HUES48 (cell line): ENCODE results near the gene AIG1.

Experiments
- H3K27ac ChIP-seq: one replicate; pipeline ENCODE4 v1.7.0; 2013; ENCODE audit warnings: low read depth, low read length, inconsistent platforms
- H3K27me3 ChIP-seq: 2 replicates; pipeline ENCODE4 v1.6.1; 2013; ENCODE audit warnings: mild to moderate bottlenecking, low read length; ENCODE audit not compliant: control insufficient read depth, insufficient read depth
- H3K36me3 ChIP-seq: 2 replicates; pipeline ENCODE4 v1.6.1; 2013; ENCODE audit warnings: low read length; ENCODE audit not compliant: control insufficient read depth, insufficient read depth
- H3K4me1 ChIP-seq: 2 replicates; pipeline ENCODE4 v1.6.1; 2013; ENCODE audit warnings: mild to moderate bottlenecking, low read length; ENCODE audit not compliant: control insufficient read depth, insufficient read depth
- H3K4me3 ChIP-seq: 2 replicates; pipeline ENCODE4 v1.5.1; 2013; ENCODE audit warnings: mild to moderate bottlenecking, low read depth, low read length
- H3K9ac ChIP-seq: 2 replicates; pipeline ENCODE4 v1.6.1; 2013; ENCODE audit warnings: mild to moderate bottlenecking, low read depth, low read length, moderate library complexity
- H3K9me3 ChIP-seq: 2 replicates; pipeline ENCODE4 v1.6.1; 2013; ENCODE audit warnings: low read length; ENCODE audit not compliant: control insufficient read depth, insufficient read depth

Gene AIG1

GRCh38 chr6:143112084-143112768 lies 51.5 kb downstream of the AIG1 start:
- Histone ChIP-seq H3K27ac (no peak overlapping the region), H3K4me3 (no peak overlapping the region), H3K9me3 (no peaks in the 10 kb centered on the region), H3K9ac (no peak overlapping the region), H3K36me3 (no peaks in the 10 kb centered on the region), H3K27me3 (no peaks in the 10 kb centered on the region), H3K4me1 (no peaks in the 10 kb centered on the region)

GRCh38 chr6:143112837-143113236 lies 52.1 kb downstream of the AIG1 start:
- Histone ChIP-seq H3K9ac (no peak overlapping the region), H3K9me3 (no peaks in the 10 kb centered on the region), H3K27ac (no peak overlapping the region), H3K27me3 (no peaks in the 10 kb centered on the region), H3K4me3 (no peak overlapping the region), H3K36me3 (no peaks in the 10 kb centered on the region), H3K4me1 (no peaks in the 10 kb centered on the region)

- Histone ChIP-seq H3K36me3 (no peaks in the 10 kb centered on the region), H3K4me3 (no peak overlapping the region), H3K9me3 (no peaks in the 10 kb centered on the region; the same call in 1 of the 2 replicates), H3K27me3 (no peaks in the 10 kb centered on the region), H3K27ac (no peak overlapping the region), H3K9ac (no peak overlapping the region), H3K4me1 (no peaks in the 10 kb centered on the region)
These were observed 55.0 kb downstream of the AIG1 start for GRCh38 chr6:143115728-143116127.

- Histone ChIP-seq H3K27ac (no peak overlapping the region), H3K4me1 (no peaks in the 10 kb centered on the region), H3K4me3 (no peak overlapping the region), H3K36me3 (no peaks in the 10 kb centered on the region), H3K27me3 (no peaks in the 10 kb centered on the region), H3K9ac (no peak overlapping the region), H3K9me3 (no peaks in the 10 kb centered on the region; the same call in 1 of the 2 replicates)
These were observed 56.4 kb downstream of the AIG1 start for GRCh38 chr6:143117108-143117507.

- Histone ChIP-seq H3K4me1 (no peaks in the 10 kb centered on the region), H3K4me3 (no peak overlapping the region), H3K9me3 (no peaks in the 10 kb centered on the region; the same call in 1 of the 2 replicates), H3K27me3 (no peaks in the 10 kb centered on the region), H3K9ac (no peak overlapping the region), H3K27ac (no peak overlapping the region), H3K36me3 (peaks cover 3% of the 10 kb centered on the region; the same call in 1 of the 2 replicates)
These were observed 58.6 kb downstream of the AIG1 start for GRCh38 chr6:143119260-143119659.

- no peaks in the 10 kb centered on the region; the same call in 1 of the 2 replicates for H3K9me3 ChIP-seq
- no peak overlapping the region for H3K27ac ChIP-seq
- H3K4me3 ChIP-seq: no peak overlapping the region
- H3K9ac ChIP-seq: no peak overlapping the region
- H3K36me3 ChIP-seq: peaks cover 5% of the 10 kb centered on the region; the same call in 1 of the 2 replicates
- H3K27me3 ChIP-seq: no peaks in the 10 kb centered on the region
- H3K4me1 ChIP-seq: no peaks in the 10 kb centered on the region
These were observed 62.4 kb downstream of the AIG1 start for GRCh38 chr6:143123081-143123480.

GRCh38 chr6:143123941-143124340 lies 63.3 kb downstream of the AIG1 start:
- Histone ChIP-seq H3K4me1 (no peaks in the 10 kb centered on the region), H3K9ac (no peak overlapping the region), H3K9me3 (no peaks in the 10 kb centered on the region; the same call in 1 of the 2 replicates), H3K27me3 (no peaks in the 10 kb centered on the region), H3K27ac (no peak overlapping the region), H3K4me3 (no peak overlapping the region), H3K36me3 (peaks cover 10% of the 10 kb centered on the region; the same call in 1 of the 2 replicates)

- no peaks in the 10 kb centered on the region for H3K4me1 ChIP-seq
- H3K27me3 ChIP-seq: no peaks in the 10 kb centered on the region
- peaks cover under 1% of the 10 kb centered on the region; the same call in 1 of the 2 replicates for H3K9me3 ChIP-seq
- peaks cover 10% of the 10 kb centered on the region; the same call in 1 of the 2 replicates for H3K36me3 ChIP-seq
- no peak overlapping the region for H3K9ac ChIP-seq
- H3K4me3 ChIP-seq: no peak overlapping the region
- H3K27ac ChIP-seq: no peak overlapping the region
These were observed 64.8 kb downstream of the AIG1 start for GRCh38 chr6:143125455-143125854.

GRCh38 chr6:143125864-143126573 lies 65.3 kb downstream of the AIG1 start:
- H3K4me3 ChIP-seq: no peak overlapping the region

GRCh38 chr6:143126574-143126941 lies 65.9 kb downstream of the AIG1 start:
- Histone ChIP-seq H3K4me1 (no peaks in the 10 kb centered on the region), H3K9me3 (peaks cover 5% of the 10 kb centered on the region), H3K27ac (no peak overlapping the region), H3K4me3 (no peak overlapping the region), H3K36me3 (peaks cover 10% of the 10 kb centered on the region; the same call in 1 of the 2 replicates), H3K9ac (no peak overlapping the region), H3K27me3 (no peaks in the 10 kb centered on the region)

More at GRCh38 chr6:143125864-143126573, 65.3 kb downstream of the AIG1 start:
- no peak overlapping the region for H3K9ac ChIP-seq
- H3K9me3 ChIP-seq: peaks cover 5% of the 10 kb centered on the region
- H3K36me3 ChIP-seq: peaks cover 10% of the 10 kb centered on the region; the same call in 1 of the 2 replicates
- no peaks in the 10 kb centered on the region for H3K27me3 ChIP-seq
- no peaks in the 10 kb centered on the region for H3K4me1 ChIP-seq
- no peak overlapping the region for H3K27ac ChIP-seq
